GM12878 (cell line): ENCODE data around the gene SLC6A17. TPM values are rescaled to one million over a fixed set of nuclear protein-coding genes. Genes with fewer than 3 reads are reported as not detected.

ENCODE experiments used
- ATF2 ChIP-seq: IDR thresholded peaks from 2 replicates; pipeline ENCODE4 v1.6.1; 2012; ENCODE audit warnings: low read length, inconsistent platforms
- BMI1 ChIP-seq: fragments of 450-650 bp; IDR thresholded peaks from 2 replicates; pipeline ENCODE4 v1.6.1; 2016; ENCODE audit warnings: mild to moderate bottlenecking, moderate library complexity, borderline replicate concordance
- IKZF1 ChIP-seq: fragments of 450-650 bp; conservative IDR thresholded peaks from 2 replicates; pipeline ENCODE4 v1.6.1; 2017; ENCODE audit warnings: antibody characterized with exemption, mild to moderate bottlenecking
- MLLT1 ChIP-seq: fragments of 450-650 bp; IDR thresholded peaks from 2 replicates; pipeline ENCODE4 v1.6.1; 2016; ENCODE audit warnings: mild to moderate bottlenecking
- MTA2 ChIP-seq: fragments of 450-650 bp; IDR thresholded peaks from 2 replicates; pipeline ENCODE4 v1.6.1; 2016; ENCODE audit warnings: low read depth, mild to moderate bottlenecking, moderate library complexity
- PKNOX1 ChIP-seq: fragments of 450-650 bp; IDR thresholded peaks from 2 replicates; pipeline ENCODE4 v1.6.1; 2016; ENCODE audit warnings: mild to moderate bottlenecking
- RAD51 ChIP-seq: fragments of 450-650 bp; IDR thresholded peaks from 2 replicates; pipeline ENCODE4 v1.6.1; 2016; ENCODE audit warnings: moderate library complexity, mild to moderate bottlenecking, inconsistent platforms
- RELB ChIP-seq: fragments of 450-650 bp; IDR thresholded peaks from 2 replicates; pipeline ENCODE4 v1.6.1; 2017; ENCODE audit warnings: low read depth, mild to moderate bottlenecking, moderate library complexity
- SIX5 ChIP-seq: IDR thresholded peaks from 2 replicates; pipeline ENCODE4 v1.6.1; 2011; ENCODE audit warnings: mild to moderate bottlenecking, low read depth, low read length, moderate library complexity; ENCODE audit not compliant: severe bottlenecking
- STAT3 ChIP-seq: IDR thresholded peaks from 2 replicates; pipeline ENCODE4 v1.6.1; 2011; ENCODE audit warnings: low read depth, low read length, improper control_type of control experiment
- SUZ12 ChIP-seq: fragments of 200-600 bp; sonication (generic); IDR thresholded peaks from one replicate; pipeline ENCODE4 v1.6.1; 2018; ENCODE audit warnings: antibody characterized with exemption, mild to moderate bottlenecking; ENCODE audit not compliant: unreplicated experiment
- ZNF687 ChIP-seq: fragments of 450-650 bp; IDR thresholded peaks from 2 replicates; pipeline ENCODE4 v1.6.1; 2017; ENCODE audit warnings: mild to moderate bottlenecking, moderate library complexity
- polyA plus RNA-seq, 11 experiments: library from polyadenylated mRNA; depleted of rRNA in 4 of 11; unstranded in 6 of 11; stranded (reverse) in 5 of 11; fragments of >200 nt; fragmentation: Nextera tagmentation in 4 of 11; fragmentation: Illumina TruSeq in 1 of 11; extraction: Ambion mirVana in 4 of 11; extraction: Trizol in 1 of 11; gene quantifications; 1 replicate in 1 of 11; 2 replicates in 10 of 11; pipeline versions ENCODE4 v1.2.1 to v1.2.3, GENCODE V29; 2011 to 2016; ENCODE audit warnings: inconsistent platforms in 2 of 11, missing spikeins in 2 of 11, low read depth in 1 of 11
- total RNA-seq, 4 experiments: library from RNA; depleted of rRNA in 3 of 4; stranded (reverse); fragments of >200 nt in 3 of 4; fragmentation: Illumina TruSeq in 1 of 4; extraction: Trizol in 1 of 4; gene quantifications; 2 replicates each; pipeline versions ENCODE4 v1.2.1 to v1.2.3, GENCODE V29; 2013 to 2021

The SLC6A17 gene
- total and polyA plus RNA-seq, 10 of the 15 experiments (the other 5 are each of a cell fraction or from before 2014, with no cell fraction given): not detected

- TF ChIP-seq ATF2: no peak
- TF ChIP-seq ZNF687: no peak
- TF ChIP-seq BMI1: no peak
- no peak for TF ChIP-seq IKZF1
- TF ChIP-seq PKNOX1: no peak
- TF ChIP-seq MLLT1: no peak
- no peak for TF ChIP-seq RAD51
- TF ChIP-seq MTA2: no peak
- TF ChIP-seq RELB: no peak
- TF ChIP-seq STAT3: no peak
- TF ChIP-seq SUZ12: no peak
- TF ChIP-seq SIX5: no peak
These were observed 74.1 kb downstream of the SLC6A17 start (continued) for GRCh38 chr1:110224240-110224995.
